ENCODE data around the gene SLC9C2. TPM values are rescaled to one million over a fixed set of nuclear protein-coding genes. Genes with fewer than 3 reads are reported as not detected.

Gene SLC9C2
- total RNA-seq, 4 donors from 2014 or later: 0.56 TPM; not detected in 3

DNA sequence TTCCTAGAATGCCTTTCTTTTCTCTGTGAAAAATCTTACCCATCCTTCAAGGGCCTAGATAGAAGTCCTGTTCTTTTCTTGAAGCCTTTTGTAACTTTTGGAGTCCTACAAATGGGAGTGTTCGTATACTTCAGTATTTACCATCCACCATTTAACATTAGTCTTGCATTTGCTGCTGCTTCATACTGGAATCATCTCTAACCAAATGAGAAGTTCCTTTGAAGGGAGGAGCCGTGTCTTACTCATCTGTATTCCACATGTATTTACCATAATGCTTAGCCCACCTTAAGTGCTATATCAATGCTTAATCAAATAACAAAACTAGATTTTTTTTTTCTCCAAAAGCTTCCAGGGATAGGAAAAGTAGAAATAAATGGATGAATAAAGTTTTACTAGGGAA, 118.6 kb downstream of the SLC9C2 start:
- DNase-seq (ENCODE audit: low spot score) (no peak), ATAC-seq (ENCODE audit: low FRiP score) (no peak)
- TF ChIP-seq, protein P1, sequence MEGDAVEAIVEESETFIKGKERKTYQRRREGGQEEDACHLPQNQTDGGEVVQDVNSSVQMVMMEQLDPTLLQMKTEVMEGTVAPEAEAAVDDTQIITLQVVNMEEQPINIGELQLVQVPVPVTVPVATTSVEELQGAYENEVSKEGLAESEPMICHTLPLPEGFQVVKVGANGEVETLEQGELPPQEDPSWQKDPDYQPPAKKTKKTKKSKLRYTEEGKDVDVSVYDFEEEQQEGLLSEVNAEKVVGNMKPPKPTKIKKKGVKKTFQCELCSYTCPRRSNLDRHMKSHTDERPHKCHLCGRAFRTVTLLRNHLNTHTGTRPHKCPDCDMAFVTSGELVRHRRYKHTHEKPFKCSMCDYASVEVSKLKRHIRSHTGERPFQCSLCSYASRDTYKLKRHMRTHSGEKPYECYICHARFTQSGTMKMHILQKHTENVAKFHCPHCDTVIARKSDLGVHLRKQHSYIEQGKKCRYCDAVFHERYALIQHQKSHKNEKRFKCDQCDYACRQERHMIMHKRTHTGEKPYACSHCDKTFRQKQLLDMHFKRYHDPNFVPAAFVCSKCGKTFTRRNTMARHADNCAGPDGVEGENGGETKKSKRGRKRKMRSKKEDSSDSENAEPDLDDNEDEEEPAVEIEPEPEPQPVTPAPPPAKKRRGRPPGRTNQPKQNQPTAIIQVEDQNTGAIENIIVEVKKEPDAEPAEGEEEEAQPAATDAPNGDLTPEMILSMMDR (IDR thresholded peaks at IDR 0.05): no peak

DNA sequence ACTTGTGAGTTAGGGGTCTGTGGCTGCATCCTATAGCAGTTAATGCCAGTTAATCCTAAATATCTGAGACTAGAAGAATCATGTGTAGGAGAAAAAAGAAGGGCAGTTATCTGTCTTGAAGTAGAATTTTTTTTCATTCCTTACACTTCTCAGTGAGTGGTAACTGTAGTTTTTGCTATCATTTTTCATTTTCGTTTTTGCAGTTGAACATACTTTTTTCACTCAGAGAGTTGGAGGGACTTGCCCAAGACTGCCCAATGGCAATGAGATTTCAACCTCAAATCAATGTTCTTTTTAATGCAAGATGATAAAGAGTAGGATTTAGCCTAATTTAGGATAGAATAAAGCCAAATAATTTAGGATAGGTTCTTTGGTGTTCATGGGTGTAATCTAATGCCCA, 120.2 kb downstream of the SLC9C2 start:
- DNase-seq (ENCODE audit: low spot score) (no peak), ATAC-seq (ENCODE audit: low FRiP score) (no peak)

GRCh38 chr1:173481195-173481772, 121.6 kb downstream of the SLC9C2 start:
- ATAC-seq (ENCODE audit: low FRiP score) (no peak), DNase-seq (ENCODE audit: low spot score) (no peak)
- TF ChIP-seq, protein P1 (IDR thresholded peaks at IDR 0.05): no peak

More for the DNA sequence above, 120.2 kb downstream of the SLC9C2 start:
- TF ChIP-seq, protein P1 (IDR thresholded peaks at IDR 0.05): no peak

- ATAC-seq (ENCODE audit: low FRiP score) (no peak), DNase-seq (ENCODE audit: low spot score) (no peak)
- TF ChIP-seq, protein P1 (IDR thresholded peaks at IDR 0.05): no peak
Measured at GRCh38 chr1:173479649-173480048, 123.2 kb downstream of the SLC9C2 start.

DNA sequence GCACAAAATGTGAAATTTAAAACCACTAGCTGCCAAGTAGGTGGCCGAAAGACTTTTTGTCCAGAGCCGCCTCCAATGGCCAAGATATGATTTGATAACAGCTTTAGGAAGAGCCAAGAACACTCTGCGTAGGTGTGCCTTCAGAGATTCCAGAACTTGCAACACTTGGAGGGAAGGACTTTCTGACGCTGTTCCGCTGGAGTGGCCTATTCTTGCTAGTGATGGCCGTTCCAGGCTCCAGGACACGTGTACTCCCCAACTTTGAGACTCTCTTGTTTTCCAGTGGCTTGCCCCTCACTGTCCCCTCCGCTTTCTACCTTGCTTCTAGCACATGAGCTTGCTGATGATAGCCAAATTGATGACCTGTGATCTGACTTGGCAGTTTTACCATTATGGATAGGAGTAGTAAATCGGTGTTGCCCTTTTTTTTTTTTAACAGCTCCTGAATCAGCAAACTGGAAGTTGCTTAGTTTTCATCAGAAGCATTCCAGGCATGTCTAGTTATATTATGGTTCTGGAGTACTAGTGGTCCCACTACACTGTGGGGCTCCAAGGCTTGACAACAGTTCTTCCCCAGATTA, 124.7 kb downstream of the SLC9C2 start:
- ATAC-seq (ENCODE audit: low FRiP score) (peak; percentile 67), DNase-seq (ENCODE audit: low spot score) (peak; percentile 28)
- TF ChIP-seq, protein P1 (IDR thresholded peaks at IDR 0.05): no peak

DNA sequence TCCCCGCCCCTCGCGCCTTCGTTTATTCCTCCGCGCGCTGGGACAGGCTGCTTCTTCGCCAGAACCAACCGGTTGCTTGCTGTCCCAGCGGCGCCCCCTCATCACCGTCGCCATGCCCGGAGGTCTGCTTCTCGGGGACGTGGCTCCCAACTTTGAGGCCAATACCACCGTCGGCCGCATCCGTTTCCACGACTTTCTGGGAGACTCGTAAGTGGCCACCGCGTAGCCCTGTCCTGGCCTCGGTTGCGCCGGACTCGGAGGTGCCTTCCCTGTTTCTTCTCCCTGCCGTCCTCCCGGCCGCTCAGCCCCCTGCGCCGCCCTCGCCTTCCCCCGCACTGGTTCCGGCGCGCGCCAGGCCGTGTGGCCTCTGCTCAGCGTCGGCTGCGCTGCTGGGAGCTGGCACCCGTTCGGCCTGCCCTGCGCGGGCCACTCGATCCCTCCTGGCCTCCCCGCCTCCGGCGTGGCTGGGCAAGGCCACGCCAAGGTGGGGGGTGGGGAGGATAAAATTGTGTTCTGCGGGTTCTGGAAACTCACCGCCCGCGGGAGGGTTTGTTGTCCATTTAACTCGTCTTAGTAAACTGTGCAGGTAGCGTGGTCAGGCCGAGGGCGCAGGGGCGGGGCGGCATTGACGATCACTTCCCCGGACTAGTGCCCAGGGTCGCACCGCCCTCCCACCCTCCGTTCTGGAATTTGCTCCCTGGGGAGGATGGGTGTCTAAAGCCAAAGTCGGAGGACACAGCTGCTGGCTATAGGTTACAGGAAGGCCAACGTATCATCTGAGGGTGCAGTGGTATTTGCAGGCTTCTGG, 125.4 kb downstream of the SLC9C2 start, which contains the start of gene PRDX6:
Gene PRDX6, plus strand, starts transcription at position 50 of the 808 bp plus-strand sequence. Its CDS starts 63 bp downstream, at position 113.
- ATAC-seq (ENCODE audit: low FRiP score) (peak; percentile 42), DNase-seq (ENCODE audit: low spot score) (peak; percentile 69)
- TF ChIP-seq, protein P1 (IDR thresholded peaks at IDR 0.05): no peak
